Fibroblast of lung (primary cell): ENCODE data around the gene HRH3.

ENCODE experiments used
- EZH2 ChIP-seq: IDR thresholded peaks from 2 replicates; pipeline ENCODE4 v1.5.1; 2012; ENCODE audit warnings: low read length, control low read depth, mild to moderate bottlenecking; ENCODE audit errors: missing control alignments
- TF ChIP-seq, protein P1 (sequence below), 2 donors: IDR thresholded peaks in 1 of 2; conservative IDR thresholded peaks in 1 of 2; 1 replicate in 1 of 2; 2 replicates in 1 of 2; pipeline ENCODE4 v1.5.1; 2011 to 2012; ENCODE audit warnings: low read length in 2 of 2, control low read depth in 1 of 2, inconsistent platforms in 1 of 2, low read depth in 1 of 2, mild to moderate bottlenecking in 1 of 2

DNA sequence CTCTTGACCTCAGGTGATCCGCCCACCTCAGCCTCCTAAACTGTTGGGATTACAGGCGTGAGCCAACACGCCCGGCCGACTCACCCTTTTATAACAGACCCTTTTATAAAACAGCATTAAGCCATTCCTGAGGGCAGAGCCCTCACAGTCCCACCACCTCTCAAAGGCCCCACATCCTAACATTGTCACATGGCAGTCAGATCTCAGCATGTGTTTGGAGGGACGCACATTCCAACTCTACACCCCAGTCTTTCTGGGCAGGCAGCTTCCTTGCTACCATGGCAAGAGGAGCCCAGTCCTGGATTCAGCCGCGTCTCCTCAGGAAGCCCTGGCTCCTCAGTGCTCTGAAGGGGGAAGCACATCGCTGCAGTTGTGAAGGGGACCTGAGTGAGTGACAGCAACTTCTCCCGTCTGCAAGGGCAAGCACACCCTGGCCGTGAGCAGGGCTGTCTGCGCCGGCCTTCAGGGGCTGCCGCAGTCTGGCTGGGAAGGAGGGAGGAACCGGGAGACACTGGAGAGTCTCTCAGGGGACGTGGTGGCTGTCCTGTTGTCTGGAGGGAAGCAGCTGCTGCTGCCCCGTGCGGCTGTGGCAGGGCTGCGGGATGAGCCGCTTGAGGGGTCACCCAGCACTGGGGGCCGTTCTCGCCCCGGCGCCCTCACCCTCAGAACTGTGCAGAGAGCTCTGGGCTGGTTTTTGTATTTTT, 34.1 kb upstream of the HRH3 start:
- TF ChIP-seq, protein P1, sequence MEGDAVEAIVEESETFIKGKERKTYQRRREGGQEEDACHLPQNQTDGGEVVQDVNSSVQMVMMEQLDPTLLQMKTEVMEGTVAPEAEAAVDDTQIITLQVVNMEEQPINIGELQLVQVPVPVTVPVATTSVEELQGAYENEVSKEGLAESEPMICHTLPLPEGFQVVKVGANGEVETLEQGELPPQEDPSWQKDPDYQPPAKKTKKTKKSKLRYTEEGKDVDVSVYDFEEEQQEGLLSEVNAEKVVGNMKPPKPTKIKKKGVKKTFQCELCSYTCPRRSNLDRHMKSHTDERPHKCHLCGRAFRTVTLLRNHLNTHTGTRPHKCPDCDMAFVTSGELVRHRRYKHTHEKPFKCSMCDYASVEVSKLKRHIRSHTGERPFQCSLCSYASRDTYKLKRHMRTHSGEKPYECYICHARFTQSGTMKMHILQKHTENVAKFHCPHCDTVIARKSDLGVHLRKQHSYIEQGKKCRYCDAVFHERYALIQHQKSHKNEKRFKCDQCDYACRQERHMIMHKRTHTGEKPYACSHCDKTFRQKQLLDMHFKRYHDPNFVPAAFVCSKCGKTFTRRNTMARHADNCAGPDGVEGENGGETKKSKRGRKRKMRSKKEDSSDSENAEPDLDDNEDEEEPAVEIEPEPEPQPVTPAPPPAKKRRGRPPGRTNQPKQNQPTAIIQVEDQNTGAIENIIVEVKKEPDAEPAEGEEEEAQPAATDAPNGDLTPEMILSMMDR (conservative IDR thresholded peaks at IDR 0.05 in 1 of 2, IDR thresholded peaks at IDR 0.05 in 1 of 2; ENCODE audit: low read depth in 1 of 2, low read length in 2 of 2) = no peak
- no peak for TF ChIP-seq EZH2
